Right lobe of liver (tissue), 6 donors: ENCODE results near the gene KDM8. TPM values are rescaled to one million over a fixed set of nuclear protein-coding genes. Genes with fewer than 3 reads are reported as not detected.
"Not testable (repeated sequence)": the region's sequence is repeated elsewhere in the genome, so short reads cannot be mapped to it uniquely, and the experiment has no call there.

Experiments
- ATAC-seq, 4 donors: fragments of 200-7000 bp; cut with Tn5 transposase; one replicate each; pipeline ENCODE4 v1.9.1; 2020; ENCODE audit warnings: mild to moderate bottlenecking in 4 of 4, moderate library complexity in 4 of 4
- DNase-seq, 3 donors: peaks; one replicate each; pipeline ENCODE4 v3.0.0-alpha.2; 2020
- H3K27ac ChIP-seq, 3 donors: fragments of 200-600 bp; one replicate each; pipeline ENCODE4 v1.8.0; 2022
- H3K27me3 ChIP-seq, 2 donors: fragments of 200-600 bp; one replicate each; pipeline ENCODE4 v1.8.0; 2022
- H3K36me3 ChIP-seq, 4 donors: fragments of 200-600 bp; sonication (generic) in 1 of 4; one replicate each; pipeline versions ENCODE4 v1.5.1 to v1.8.0; 2017 to 2022; ENCODE audit warnings: control low read depth in 1 of 4
- H3K4me1 ChIP-seq, 4 donors: fragments of 200-600 bp; sonication (generic) in 1 of 4; one replicate each; pipeline versions ENCODE4 v1.5.1 to v1.8.0; 2017 to 2022; ENCODE audit warnings: control low read depth in 1 of 4
- H3K4me3 ChIP-seq, 3 donors: fragments of 200-600 bp; one replicate each; pipeline ENCODE4 v1.8.0; 2022
- H3K9me3 ChIP-seq, 4 donors: fragments of 200-600 bp; sonication (generic) in 1 of 4; one replicate each; pipeline versions ENCODE4 v1.5.1 to v1.8.0; 2017 to 2022; ENCODE audit warnings: control low read depth in 1 of 4
- POLR2A ChIP-seq: fragments of 450-650 bp; IDR thresholded peaks from one replicate; pipeline ENCODE4 v1.6.1; 2017; ENCODE audit warnings: antibody characterized with exemption, mild to moderate bottlenecking
- WGBS: methylation state at CpG from one replicate; pipeline ENCODE4 v1.1.6; 2018; ENCODE audit warnings: low coverage, low lambda C conversion rate; ENCODE audit not compliant: insufficient coverage; ENCODE audit errors: missing lambda C conversion rate; 5-methylcytosine and 5-hydroxymethylcytosine counted together
- intact Hi-C, 2 donors: fragments of 100-400 bp; cut with DNase I; formaldehyde crosslinking; loops; one replicate each; pipeline versions ENCODE4 v1.11.2 to v1.14.1; 2022
- total RNA-seq, 6 experiments: library from RNA; depleted of rRNA in 2 of 6; stranded (reverse); fragments of >200 nt in 2 of 6; fragmentation: NEBNext Ultra II Directional in 3 of 6; extraction: Animal tissue kit (Norgen Biotek cat#: 25700) in 3 of 6; gene quantifications; one replicate each; pipeline versions ENCODE4 v1.1.0 to v1.2.4, GENCODE V29; 2016 to 2023
- TF ChIP-seq, protein P1 (sequence below), 4 donors: fragments of 200-600 bp in 3 of 4; fragments of 450-650 bp in 1 of 4; IDR thresholded peaks; one replicate each; pipeline versions ENCODE4 v1.5.1 to v1.8.0; 2016 to 2022; ENCODE audit warnings: antibody characterized with exemption in 4 of 4, mild to moderate bottlenecking in 2 of 4
- donor health status: DM: no; HTN: yes; CAD: no.
- donor health status: DM: no; HTN: no; CAD: no.
- donor health status: DM: no; HTN: no; CAD: no.
- donor health status: DM: no; HTN: yes; CAD: no.
- donor health status: DM: no; HTN: yes; CAD: no.

KDM8 gene
- total RNA-seq, 6 experiments from 2014 or later: 11.2 to 153 (median 66.7) TPM

DNA sequence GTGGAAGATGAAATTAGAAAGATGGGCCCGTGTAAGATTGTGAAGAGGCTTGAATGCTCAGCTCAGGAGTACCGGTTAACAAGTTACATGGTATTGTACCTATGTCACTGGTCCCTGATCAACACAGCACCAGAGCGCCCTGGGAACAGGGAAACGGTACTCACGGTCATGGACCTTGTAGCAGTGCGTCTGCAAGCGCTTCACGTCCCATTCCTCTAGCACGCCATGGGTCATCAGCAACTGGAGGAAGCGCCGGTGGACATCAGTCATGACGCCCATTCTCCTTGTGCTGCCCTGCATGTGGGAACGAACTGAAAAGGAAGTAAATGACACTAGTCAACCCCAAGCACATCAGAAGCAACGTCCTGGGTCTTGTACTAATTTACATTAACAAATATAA is 53.9 kb downstream of the KDM8 start:
- DNase-seq (peak in 1 of 3 donors; percentile 14), ATAC-seq (no peak)
- TF ChIP-seq POLR2A: no peak
- TF ChIP-seq, protein P1, sequence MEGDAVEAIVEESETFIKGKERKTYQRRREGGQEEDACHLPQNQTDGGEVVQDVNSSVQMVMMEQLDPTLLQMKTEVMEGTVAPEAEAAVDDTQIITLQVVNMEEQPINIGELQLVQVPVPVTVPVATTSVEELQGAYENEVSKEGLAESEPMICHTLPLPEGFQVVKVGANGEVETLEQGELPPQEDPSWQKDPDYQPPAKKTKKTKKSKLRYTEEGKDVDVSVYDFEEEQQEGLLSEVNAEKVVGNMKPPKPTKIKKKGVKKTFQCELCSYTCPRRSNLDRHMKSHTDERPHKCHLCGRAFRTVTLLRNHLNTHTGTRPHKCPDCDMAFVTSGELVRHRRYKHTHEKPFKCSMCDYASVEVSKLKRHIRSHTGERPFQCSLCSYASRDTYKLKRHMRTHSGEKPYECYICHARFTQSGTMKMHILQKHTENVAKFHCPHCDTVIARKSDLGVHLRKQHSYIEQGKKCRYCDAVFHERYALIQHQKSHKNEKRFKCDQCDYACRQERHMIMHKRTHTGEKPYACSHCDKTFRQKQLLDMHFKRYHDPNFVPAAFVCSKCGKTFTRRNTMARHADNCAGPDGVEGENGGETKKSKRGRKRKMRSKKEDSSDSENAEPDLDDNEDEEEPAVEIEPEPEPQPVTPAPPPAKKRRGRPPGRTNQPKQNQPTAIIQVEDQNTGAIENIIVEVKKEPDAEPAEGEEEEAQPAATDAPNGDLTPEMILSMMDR (IDR thresholded peaks at IDR 0.05): no peak
- Histone ChIP-seq H3K9me3 (no peaks in the 10 kb centered on the region), H3K4me1 (peaks cover 0 to 9% (median 0%) of the 10 kb centered on the region in 4 donors), H3K4me3 (no peak overlapping the region), H3K27me3 (no peaks in the 10 kb centered on the region), H3K36me3 (peaks cover 0 to 20% (median 0%) of the 10 kb centered on the region in 4 donors), H3K27ac (no peak overlapping the region)
- intact Hi-C loops: no loop called here
- 85% methylated on average over 7 of the region's 14 CpGs for WGBS

DNA sequence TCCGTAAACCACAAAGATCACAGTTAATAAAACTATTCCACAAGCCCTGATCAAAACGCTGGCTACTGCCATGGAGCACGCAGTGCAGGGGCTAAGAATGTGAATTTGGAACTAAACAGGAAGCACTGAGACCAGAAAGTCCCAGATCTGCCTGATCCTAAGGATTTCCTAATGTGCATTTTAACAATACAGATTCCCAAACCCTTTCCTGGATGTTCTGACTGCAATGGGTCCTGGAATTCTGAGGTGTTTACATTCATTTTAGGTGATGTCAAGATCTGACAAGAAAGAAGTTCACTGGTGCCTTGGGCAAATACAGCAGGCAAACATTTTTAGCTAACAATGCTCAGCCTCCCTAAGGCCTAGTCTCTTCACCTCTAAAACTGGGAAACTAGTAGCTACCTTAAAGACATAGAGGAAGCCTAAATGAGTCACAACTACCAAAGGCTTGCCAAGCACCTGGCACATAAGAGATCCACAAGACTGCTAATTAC is 55.0 kb downstream of the KDM8 start:
- H3K4me3 ChIP-seq: no peak overlapping the region
- DNase-seq (no peak), ATAC-seq (peak in 2 of 4 donors; percentile 34 to 65)
- intact Hi-C loops: no loop called here
- peak overlapping the region in 2 of 3 donors; percentile 16 to 17 for H3K27ac ChIP-seq
- H3K9me3 ChIP-seq: no peaks in the 10 kb centered on the region
- 46% methylated on average over 3 of the region's 3 CpGs for WGBS
- H3K36me3 ChIP-seq: peaks cover 0 to 19% (median 0%) of the 10 kb centered on the region in 4 donors
- no peaks in the 10 kb centered on the region for H3K27me3 ChIP-seq
- TF ChIP-seq POLR2A: no peak
- TF ChIP-seq, protein P1 (IDR thresholded peaks at IDR 0.05): no peak
- peaks cover 0 to 9% (median 0%) of the 10 kb centered on the region in 4 donors for H3K4me1 ChIP-seq

DNA sequence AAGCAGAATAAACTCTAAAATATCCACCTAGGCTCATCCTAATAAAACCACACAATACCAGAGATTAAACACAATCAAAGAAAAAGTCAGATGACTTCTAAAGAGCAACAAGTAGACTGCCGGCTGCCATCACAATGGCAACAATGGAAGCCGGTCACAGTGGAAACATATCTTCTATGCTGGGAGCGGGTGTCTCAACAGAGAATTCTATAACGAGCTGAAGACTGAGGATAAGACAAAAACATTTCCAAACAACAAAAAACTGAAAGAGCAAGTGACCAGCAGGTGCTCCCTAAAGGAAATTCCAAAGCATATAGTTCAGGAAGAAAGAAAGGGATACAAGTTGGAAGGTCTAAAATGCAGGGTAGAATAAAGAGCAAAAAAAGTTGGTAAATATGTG is 56.4 kb downstream of the KDM8 start:
- 88% methylated on average over 3 of the region's 4 CpGs for WGBS

DNA sequence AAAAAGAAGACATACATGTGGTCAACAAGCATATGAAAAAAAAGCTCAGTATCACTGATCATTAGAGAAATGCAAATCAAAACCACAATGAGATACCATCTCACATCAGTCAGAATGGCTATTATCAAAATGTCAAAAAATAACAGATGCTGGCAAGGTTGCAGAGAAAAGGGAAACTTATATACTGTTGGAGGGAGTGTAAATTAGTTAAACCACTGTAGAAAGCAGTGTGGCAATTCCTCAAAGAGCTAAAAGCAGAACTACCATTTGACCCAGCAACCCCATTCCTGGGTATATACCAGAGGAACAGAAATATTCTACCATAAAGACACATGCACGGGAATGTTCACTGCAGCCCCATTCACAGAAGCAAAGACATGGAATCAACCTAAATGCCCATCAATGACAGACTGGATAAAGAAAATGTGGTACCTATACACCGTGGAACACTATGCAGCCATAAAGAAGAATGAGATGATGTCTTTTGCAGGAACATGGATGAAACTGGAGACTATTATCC is 59.6 kb downstream of the KDM8 start:
- H3K36me3 ChIP-seq, intact Hi-C loops, H3K27me3 ChIP-seq, DNase-seq, H3K4me1 ChIP-seq, H3K27ac ChIP-seq, ATAC-seq, H3K4me3 ChIP-seq, H3K9me3 ChIP-seq: not testable (repeated sequence)
- 88% methylated on average over 2 of the region's 2 CpGs for WGBS

More for the DNA sequence above, 56.4 kb downstream of the KDM8 start:
- no peak overlapping the region for H3K27ac ChIP-seq
- H3K27me3 ChIP-seq: no peaks in the 10 kb centered on the region
- no peak for DNase-seq
- peaks cover 0 to 9% (median 0%) of the 10 kb centered on the region in 4 donors for H3K4me1 ChIP-seq
- no peak for ATAC-seq
- H3K4me3 ChIP-seq: no peak overlapping the region
- intact Hi-C loops: no loop called here
- TF ChIP-seq, protein P1 (IDR thresholded peaks at IDR 0.05): no peak
- no peak for TF ChIP-seq POLR2A
- no peaks in the 10 kb centered on the region for H3K9me3 ChIP-seq
- peaks cover 0 to 19% (median 0%) of the 10 kb centered on the region in 4 donors for H3K36me3 ChIP-seq

DNA sequence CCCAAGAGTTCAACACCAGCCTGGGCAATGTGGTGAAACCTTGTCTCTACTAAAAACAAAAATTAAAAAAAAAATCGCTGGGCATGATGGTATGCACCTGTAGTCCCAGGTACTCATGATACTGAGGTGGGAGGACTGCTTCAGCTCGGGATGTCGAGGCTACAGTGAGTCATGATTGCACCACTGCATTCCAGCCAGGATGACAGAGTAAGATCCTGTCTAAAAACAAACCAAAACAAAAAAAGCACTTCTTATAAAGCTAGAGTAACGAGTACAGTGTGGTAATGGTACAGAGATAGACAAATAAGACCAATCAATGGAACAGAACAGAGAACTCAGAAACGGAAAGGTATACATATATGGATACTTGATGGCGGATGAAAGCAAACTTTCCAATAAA is 60.8 kb downstream of the KDM8 start:
- Histone ChIP-seq H3K9me3 (no peaks in the 10 kb centered on the region), H3K27ac (no peak overlapping the region), H3K4me3 (no peak overlapping the region), H3K36me3 (no peaks in the 10 kb centered on the region), H3K4me1 (peaks cover 0 to 10% (median under 1%) of the 10 kb centered on the region in 4 donors), H3K27me3 (no peaks in the 10 kb centered on the region)
- intact Hi-C loops: no loop called here
- WGBS: 38% methylated on average over 6 of the region's 6 CpGs
- no peak for TF ChIP-seq POLR2A
- TF ChIP-seq, protein P1 (IDR thresholded peaks at IDR 0.05): no peak
- ATAC-seq: peak in 1 of 4 donors; percentile 50
- DNase-seq: peak in 1 of 3 donors; percentile 31
